HEK293 (cell line): ENCODE results near the gene RBM19.
A peak's percentile ranks its signal among the peaks of the same experiment; 100 is the strongest.

Experiments used
- CTCF ChIA-PET: fragments of 350-600 bp; formaldehyde crosslinking; extraction: SDS; loops from one replicate; lab custom pipeline; 2021; ENCODE audit warnings: antibody characterized with exemption; lab: Yijun Ruan, JAX
- POLR2A ChIA-PET: fragments of 300-600 bp; formaldehyde crosslinking; extraction: SDS; loops from one replicate; lab custom pipeline; 2020; ENCODE audit warnings: antibody characterized with exemption, inconsistent platforms; lab: Yijun Ruan, JAX
- H3K27ac ChIP-seq: fragments of 200-500 bp; sonication (Bioruptor generic); 2 replicates; pipeline ENCODE4 v1.5.1; 2014; ENCODE audit warnings: low read depth, low read length, control low read depth, inconsistent platforms; ENCODE audit errors: extremely low read depth
- H3K36me3 ChIP-seq, 2 experiments: fragments of 200-500 bp in 1 of 2; sonication (Bioruptor generic) in 1 of 2; 1 replicate in 1 of 2; 2 replicates in 1 of 2; pipeline ENCODE4 v1.5.1; 2014 to 2017; ENCODE audit warnings: inconsistent platforms in 2 of 2, low read length in 2 of 2; ENCODE audit not compliant: control insufficient read depth in 2 of 2, insufficient read depth in 1 of 2
- H3K4me1 ChIP-seq: fragments of 200-500 bp; sonication (Bioruptor generic); 2 replicates; pipeline ENCODE4 v1.5.1; 2014; ENCODE audit warnings: mild to moderate bottlenecking, low read length, inconsistent platforms; ENCODE audit not compliant: control insufficient read depth, insufficient read depth
- H3K4me3 ChIP-seq: 2 replicates; pipeline ENCODE4 v1.5.1; 2011; ENCODE audit warnings: low read depth, mild to moderate bottlenecking, control low read depth, low read length, moderate library complexity
- H3K9me3 ChIP-seq: fragments of 200-500 bp; sonication (Bioruptor generic); 2 replicates; pipeline ENCODE4 v1.5.1; 2014; ENCODE audit warnings: low read depth, low read length, inconsistent platforms; ENCODE audit not compliant: control insufficient read depth, insufficient read depth
- HOXC10 ChIP-seq: sonication (generic); formaldehyde crosslinking; IDR thresholded peaks from 2 replicates; pipeline ENCODE4 v1.8.1; 2023; ENCODE audit warnings: mild to moderate bottlenecking, missing genetic modification reagents
- MEIS1 ChIP-seq: sonication (generic); formaldehyde crosslinking; IDR thresholded peaks from 2 replicates; pipeline ENCODE4 v1.8.1; 2022; ENCODE audit warnings: missing genetic modification reagents, mild to moderate bottlenecking, borderline replicate concordance
- MYNN ChIP-seq: fragments of 450-650 bp; formaldehyde crosslinking; IDR thresholded peaks from 2 replicates; pipeline ENCODE4 v1.5.1; 2016; ENCODE audit warnings: missing biosample characterization, missing genetic modification characterization, borderline replicate concordance
- PRDM1 ChIP-seq: fragments of 450-650 bp; formaldehyde crosslinking; IDR thresholded peaks from 2 replicates; pipeline ENCODE4; 2016; ENCODE audit warnings: missing biosample characterization, missing genetic modification characterization
- RBAK ChIP-seq: fragments of 450-650 bp; formaldehyde crosslinking; IDR thresholded peaks from 2 replicates; pipeline ENCODE4 v1.5.1; 2016; ENCODE audit warnings: missing biosample characterization, missing genetic modification characterization
- REPIN1 ChIP-seq: fragments of 450-650 bp; formaldehyde crosslinking; IDR thresholded peaks from 2 replicates; pipeline ENCODE4 v1.5.1; 2017; ENCODE audit warnings: missing biosample characterization, missing genetic modification characterization, low read depth
- SCRT2 ChIP-seq: fragments of 450-650 bp; formaldehyde crosslinking; IDR thresholded peaks from 2 replicates; pipeline ENCODE4 v1.5.1; 2016; ENCODE audit warnings: missing biosample characterization, missing genetic modification characterization
- SP2 ChIP-seq: fragments of 450-650 bp; formaldehyde crosslinking; IDR thresholded peaks from 2 replicates; pipeline ENCODE4 v1.5.1; 2016; ENCODE audit warnings: missing biosample characterization, missing genetic modification characterization
- ZBTB17 ChIP-seq: fragments of 450-650 bp; formaldehyde crosslinking; IDR thresholded peaks from 2 replicates; pipeline ENCODE4 v1.5.1; 2016; ENCODE audit warnings: missing biosample characterization, missing genetic modification characterization
- ZBTB20 ChIP-seq: fragments of 450-650 bp; formaldehyde crosslinking; IDR thresholded peaks from 2 replicates; pipeline ENCODE4 v1.5.1; 2016; ENCODE audit warnings: missing biosample characterization, missing genetic modification characterization
- ZBTB8A ChIP-seq: fragments of 450-650 bp; formaldehyde crosslinking; IDR thresholded peaks from 2 replicates; pipeline ENCODE4 v1.5.1; 2016; ENCODE audit warnings: missing biosample characterization, missing genetic modification characterization
- ZFHX2 ChIP-seq: fragments of 450-650 bp; formaldehyde crosslinking; conservative IDR thresholded peaks from 2 replicates; pipeline ENCODE4 v1.5.1; 2016; ENCODE audit warnings: missing biosample characterization, missing genetic modification characterization
- ZIC2 ChIP-seq: fragments of 450-650 bp; formaldehyde crosslinking; IDR thresholded peaks from 2 replicates; pipeline ENCODE4 v1.5.1; 2016; ENCODE audit warnings: missing biosample characterization, missing genetic modification characterization
- ZNF10 ChIP-seq: fragments of 450-650 bp; formaldehyde crosslinking; IDR thresholded peaks from 2 replicates; pipeline ENCODE4 v1.5.1; 2017; ENCODE audit warnings: missing biosample characterization, missing genetic modification characterization
- ZNF16 ChIP-seq: fragments of 450-650 bp; formaldehyde crosslinking; IDR thresholded peaks from 2 replicates; pipeline ENCODE4 v1.5.1; 2016; ENCODE audit warnings: low read depth, missing biosample characterization, missing genetic modification characterization
- ZNF239 ChIP-seq: fragments of 450-650 bp; formaldehyde crosslinking; IDR thresholded peaks from 2 replicates; pipeline ENCODE4 v1.5.1; 2016; ENCODE audit warnings: missing biosample characterization, missing genetic modification characterization
- ZNF311 ChIP-seq: fragments of 450-650 bp; formaldehyde crosslinking; IDR thresholded peaks from 2 replicates; pipeline ENCODE4 v1.5.1; 2017; ENCODE audit warnings: missing biosample characterization, missing genetic modification characterization, borderline replicate concordance
- ZNF529 ChIP-seq: fragments of 450-650 bp; formaldehyde crosslinking; IDR thresholded peaks from 2 replicates; pipeline ENCODE4 v1.5.1; 2017; ENCODE audit warnings: missing genetic modification characterization, missing biosample characterization; ENCODE audit not compliant: insufficient replicate concordance
- ZNF544 ChIP-seq: fragments of 450-650 bp; formaldehyde crosslinking; IDR thresholded peaks from 2 replicates; pipeline ENCODE4 v1.5.0; 2017; ENCODE audit warnings: missing biosample characterization, missing genetic modification characterization
- ZNF623 ChIP-seq: fragments of 450-650 bp; formaldehyde crosslinking; IDR thresholded peaks from 2 replicates; pipeline ENCODE4 v1.5.1; 2016; ENCODE audit warnings: missing biosample characterization, missing genetic modification characterization
- ZNF626 ChIP-seq: fragments of 450-650 bp; sonication (Bioruptor Pico); formaldehyde crosslinking; IDR thresholded peaks from 2 replicates; pipeline ENCODE4 v1.5.1; 2018; ENCODE audit warnings: missing biosample characterization, missing genetic modification characterization, inconsistent platforms
- ZNF660 ChIP-seq: fragments of 450-650 bp; IDR thresholded peaks from 2 replicates; pipeline ENCODE4 v1.5.1; 2018; ENCODE audit warnings: missing biosample characterization, mild to moderate bottlenecking, missing genetic modification characterization
- ZNF747 ChIP-seq: fragments of 450-650 bp; formaldehyde crosslinking; IDR thresholded peaks from 2 replicates; pipeline ENCODE4 v1.5.1; 2016; ENCODE audit warnings: missing biosample characterization, missing genetic modification characterization
- ZNF792 ChIP-seq: fragments of 450-650 bp; formaldehyde crosslinking; IDR thresholded peaks from 2 replicates; pipeline ENCODE4 v1.5.1; 2016; ENCODE audit warnings: missing biosample characterization, missing genetic modification characterization
- ZNF843 ChIP-seq: fragments of 450-650 bp; formaldehyde crosslinking; IDR thresholded peaks from 2 replicates; pipeline ENCODE4 v1.5.1; 2016; ENCODE audit warnings: missing biosample characterization, missing genetic modification characterization
- TF ChIP-seq, protein P1 (sequence below): fragments of 450-650 bp; formaldehyde crosslinking; IDR thresholded peaks from 2 replicates; pipeline ENCODE4 v1.5.1; 2016; ENCODE audit warnings: missing biosample characterization, missing genetic modification characterization, low read depth
- TF ChIP-seq, protein P2 (sequence below): fragments of 450-650 bp; formaldehyde crosslinking; IDR thresholded peaks from 2 replicates; pipeline ENCODE4 v1.5.1; 2016; ENCODE audit warnings: missing biosample characterization, missing genetic modification characterization
- TF ChIP-seq, protein P3 (sequence below): fragments of 450-650 bp; formaldehyde crosslinking; IDR thresholded peaks from 2 replicates; pipeline ENCODE4 v1.5.0; 2017; ENCODE audit warnings: missing biosample characterization, missing genetic modification characterization, borderline replicate concordance
- TF ChIP-seq, protein P4 (sequence below): fragments of 450-650 bp; formaldehyde crosslinking; IDR thresholded peaks from 2 replicates; pipeline ENCODE4 v1.5.1; 2016; ENCODE audit warnings: missing biosample characterization, missing genetic modification characterization

RBM19 gene

DNA sequence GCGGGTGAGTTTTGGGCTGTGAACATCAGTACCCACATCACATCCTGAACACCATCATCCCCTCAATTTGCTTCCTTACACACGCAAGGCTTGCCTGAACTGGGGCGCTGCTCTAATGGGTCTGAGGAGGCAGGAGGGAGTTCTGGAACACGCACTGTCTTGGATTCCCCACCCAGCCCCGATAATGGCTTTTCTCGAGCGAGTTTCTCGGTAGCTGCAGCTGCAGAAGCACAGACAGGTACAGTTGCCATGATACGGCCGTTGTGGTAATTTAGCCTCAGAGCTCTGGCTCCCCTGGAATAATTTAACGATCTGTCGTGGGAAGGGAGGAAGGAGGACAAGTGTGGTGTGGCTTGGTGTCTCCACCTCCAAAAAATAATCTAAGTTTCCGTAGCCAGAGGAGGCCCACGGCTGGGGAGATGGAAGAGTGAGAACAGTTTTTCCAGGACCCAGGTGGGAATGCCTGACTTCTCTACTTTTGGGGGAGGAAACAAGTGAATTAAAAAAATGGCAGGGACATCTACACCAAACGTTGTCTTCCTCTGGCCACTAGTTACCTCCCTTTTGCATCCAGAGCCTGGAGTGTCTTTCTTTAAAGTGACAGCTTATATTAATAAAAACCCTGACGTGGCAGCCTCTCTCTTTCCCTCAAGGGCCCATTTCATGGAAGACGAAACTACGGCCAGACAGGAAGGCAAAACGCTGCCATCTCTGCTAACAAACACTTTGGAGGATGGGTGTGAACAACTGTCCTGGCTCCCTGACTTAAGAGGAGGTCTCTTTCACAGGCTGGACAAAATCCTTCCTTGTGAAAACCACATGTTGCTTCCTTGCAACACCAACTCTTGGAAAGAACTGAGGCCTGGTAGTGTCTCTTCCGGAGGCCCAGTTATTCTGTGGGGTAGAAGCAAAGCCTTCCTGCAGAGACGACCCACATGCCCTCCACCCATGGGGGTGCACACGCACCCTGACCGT is 84.8 kb downstream of the RBM19 start:
- CTCF ChIA-PET, result no interaction called here

DNA sequence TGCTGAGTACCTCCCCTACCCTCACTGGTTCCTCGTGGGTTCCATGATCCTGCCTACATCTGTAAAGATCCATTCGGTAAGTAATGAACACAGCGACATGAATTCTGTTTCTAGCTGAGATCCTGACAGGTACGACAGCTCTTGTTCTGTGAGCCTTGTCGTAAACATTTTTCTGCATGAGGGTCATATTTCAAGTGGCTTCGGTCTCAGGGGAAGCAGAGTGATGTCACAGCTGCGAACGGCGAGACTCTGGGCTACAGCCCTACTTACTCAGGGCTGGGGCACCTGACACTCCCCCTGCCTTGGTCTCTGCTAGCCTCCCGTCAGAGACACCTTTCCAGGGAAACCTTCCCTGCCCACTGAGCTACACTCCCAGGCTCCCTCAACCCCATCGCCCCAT is 85.8 kb downstream of the RBM19 start:
- no peak overlapping the region for H3K4me3 ChIP-seq
- H3K4me1 ChIP-seq, result no peaks in the 10 kb centered on the region
- no peaks in the 10 kb centered on the region for H3K36me3 ChIP-seq
- CTCF ChIA-PET, result interaction anchor here (0.6 to 2.0 kb wide), 3 partner anchors 10 to 110 kb away, joined by 3 to 8 read pairs (median 3); no protein-coding TSS in a partner anchor
- no peaks in the 10 kb centered on the region for H3K9me3 ChIP-seq
- no peak overlapping the region for H3K27ac ChIP-seq
- POLR2A ChIA-PET, result no interaction called here
- TF ChIP-seq REPIN1 (tag by site-specific recombination), result no peak
- TF ChIP-seq ZNF623 (tag by site-specific recombination), result no peak
- TF ChIP-seq ZNF660, result no peak; the same call in 1 of the 2 replicates
- TF ChIP-seq, protein P1, sequence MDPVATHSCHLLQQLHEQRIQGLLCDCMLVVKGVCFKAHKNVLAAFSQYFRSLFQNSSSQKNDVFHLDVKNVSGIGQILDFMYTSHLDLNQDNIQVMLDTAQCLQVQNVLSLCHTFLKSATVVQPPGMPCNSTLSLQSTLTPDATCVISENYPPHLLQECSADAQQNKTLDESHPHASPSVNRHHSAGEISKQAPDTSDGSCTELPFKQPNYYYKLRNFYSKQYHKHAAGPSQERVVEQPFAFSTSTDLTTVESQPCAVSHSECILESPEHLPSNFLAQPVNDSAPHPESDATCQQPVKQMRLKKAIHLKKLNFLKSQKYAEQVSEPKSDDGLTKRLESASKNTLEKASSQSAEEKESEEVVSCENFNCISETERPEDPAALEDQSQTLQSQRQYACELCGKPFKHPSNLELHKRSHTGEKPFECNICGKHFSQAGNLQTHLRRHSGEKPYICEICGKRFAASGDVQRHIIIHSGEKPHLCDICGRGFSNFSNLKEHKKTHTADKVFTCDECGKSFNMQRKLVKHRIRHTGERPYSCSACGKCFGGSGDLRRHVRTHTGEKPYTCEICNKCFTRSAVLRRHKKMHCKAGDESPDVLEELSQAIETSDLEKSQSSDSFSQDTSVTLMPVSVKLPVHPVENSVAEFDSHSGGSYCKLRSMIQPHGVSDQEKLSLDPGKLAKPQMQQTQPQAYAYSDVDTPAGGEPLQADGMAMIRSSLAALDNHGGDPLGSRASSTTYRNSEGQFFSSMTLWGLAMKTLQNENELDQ (tag by site-specific recombination), result no peak
- peak; percentile 35; the same call in 1 of the 2 replicates for TF ChIP-seq ZBTB8A (tag by site-specific recombination)
- 0 out of 2 replicates have a peak, but pooled peaks have one; percentile 8 for TF ChIP-seq SP2 (tag by site-specific recombination)
- no peak for TF ChIP-seq ZNF10 (tag by site-specific recombination)
- TF ChIP-seq RBAK (tag by site-specific recombination), result no peak
- no peak for TF ChIP-seq PRDM1 (tag by site-specific recombination)
- TF ChIP-seq, protein P2, sequence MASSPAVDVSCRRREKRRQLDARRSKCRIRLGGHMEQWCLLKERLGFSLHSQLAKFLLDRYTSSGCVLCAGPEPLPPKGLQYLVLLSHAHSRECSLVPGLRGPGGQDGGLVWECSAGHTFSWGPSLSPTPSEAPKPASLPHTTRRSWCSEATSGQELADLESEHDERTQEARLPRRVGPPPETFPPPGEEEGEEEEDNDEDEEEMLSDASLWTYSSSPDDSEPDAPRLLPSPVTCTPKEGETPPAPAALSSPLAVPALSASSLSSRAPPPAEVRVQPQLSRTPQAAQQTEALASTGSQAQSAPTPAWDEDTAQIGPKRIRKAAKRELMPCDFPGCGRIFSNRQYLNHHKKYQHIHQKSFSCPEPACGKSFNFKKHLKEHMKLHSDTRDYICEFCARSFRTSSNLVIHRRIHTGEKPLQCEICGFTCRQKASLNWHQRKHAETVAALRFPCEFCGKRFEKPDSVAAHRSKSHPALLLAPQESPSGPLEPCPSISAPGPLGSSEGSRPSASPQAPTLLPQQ (tag by site-specific recombination), result no peak
- no peak for TF ChIP-seq MEIS1 (CRISPR knock-in tag)
- TF ChIP-seq, protein P3, sequence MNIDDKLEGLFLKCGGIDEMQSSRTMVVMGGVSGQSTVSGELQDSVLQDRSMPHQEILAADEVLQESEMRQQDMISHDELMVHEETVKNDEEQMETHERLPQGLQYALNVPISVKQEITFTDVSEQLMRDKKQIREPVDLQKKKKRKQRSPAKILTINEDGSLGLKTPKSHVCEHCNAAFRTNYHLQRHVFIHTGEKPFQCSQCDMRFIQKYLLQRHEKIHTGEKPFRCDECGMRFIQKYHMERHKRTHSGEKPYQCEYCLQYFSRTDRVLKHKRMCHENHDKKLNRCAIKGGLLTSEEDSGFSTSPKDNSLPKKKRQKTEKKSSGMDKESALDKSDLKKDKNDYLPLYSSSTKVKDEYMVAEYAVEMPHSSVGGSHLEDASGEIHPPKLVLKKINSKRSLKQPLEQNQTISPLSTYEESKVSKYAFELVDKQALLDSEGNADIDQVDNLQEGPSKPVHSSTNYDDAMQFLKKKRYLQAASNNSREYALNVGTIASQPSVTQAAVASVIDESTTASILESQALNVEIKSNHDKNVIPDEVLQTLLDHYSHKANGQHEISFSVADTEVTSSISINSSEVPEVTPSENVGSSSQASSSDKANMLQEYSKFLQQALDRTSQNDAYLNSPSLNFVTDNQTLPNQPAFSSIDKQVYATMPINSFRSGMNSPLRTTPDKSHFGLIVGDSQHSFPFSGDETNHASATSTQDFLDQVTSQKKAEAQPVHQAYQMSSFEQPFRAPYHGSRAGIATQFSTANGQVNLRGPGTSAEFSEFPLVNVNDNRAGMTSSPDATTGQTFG (tag by site-specific recombination), result no peak
- no peak for TF ChIP-seq MYNN (tag by site-specific recombination)
- TF ChIP-seq ZNF843 (tag by site-specific recombination), result no peak
- TF ChIP-seq HOXC10 (CRISPR knock-in tag), result no peak
- no peak for TF ChIP-seq ZNF544
- no peak for TF ChIP-seq ZNF747 (tag by site-specific recombination)
- no peak for TF ChIP-seq ZNF529 (tag by site-specific recombination)
- TF ChIP-seq ZNF626 (tag by site-specific recombination), result no peak
- TF ChIP-seq ZBTB17 (tag by site-specific recombination), result peak; percentile 71
- no peak for TF ChIP-seq ZNF239 (tag by site-specific recombination)
- no peak for TF ChIP-seq ZNF792 (tag by site-specific recombination)
- no peak for TF ChIP-seq ZFHX2 (tag by site-specific recombination)
- no peak for TF ChIP-seq ZNF16
- no peak for TF ChIP-seq ZNF311 (tag by site-specific recombination)
- no peak for TF ChIP-seq ZBTB20 (tag by site-specific recombination)
- peak; percentile 49; the same call in 1 of the 2 replicates for TF ChIP-seq ZIC2 (tag by site-specific recombination)

More for the DNA sequence above, 84.8 kb downstream of the RBM19 start:
- TF ChIP-seq SCRT2 (tag by site-specific recombination), result peak; percentile 68
- TF ChIP-seq, protein P4, sequence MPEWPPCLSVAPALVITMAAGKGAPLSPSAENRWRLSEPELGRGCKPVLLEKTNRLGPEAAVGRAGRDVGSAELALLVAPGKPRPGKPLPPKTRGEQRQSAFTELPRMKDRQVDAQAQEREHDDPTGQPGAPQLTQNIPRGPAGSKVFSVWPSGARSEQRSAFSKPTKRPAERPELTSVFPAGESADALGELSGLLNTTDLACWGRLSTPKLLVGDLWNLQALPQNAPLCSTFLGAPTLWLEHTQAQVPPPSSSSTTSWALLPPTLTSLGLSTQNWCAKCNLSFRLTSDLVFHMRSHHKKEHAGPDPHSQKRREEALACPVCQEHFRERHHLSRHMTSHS, result no peak
- no peak overlapping the region for H3K27ac ChIP-seq
- no peaks in the 10 kb centered on the region for H3K36me3 ChIP-seq
- no peak overlapping the region for H3K4me3 ChIP-seq
- POLR2A ChIA-PET, result no interaction called here
- no peaks in the 10 kb centered on the region for H3K9me3 ChIP-seq
- H3K4me1 ChIP-seq, result no peaks in the 10 kb centered on the region
